Endothelial cell of umbilical vein (primary cell): ENCODE measurements around the gene ITGA7.

ENCODE experiments used
- CTCF ChIP-seq, 2 donors: IDR thresholded peaks; 1 replicate in 1 of 2; 2 replicates in 1 of 2; pipeline ENCODE4 v1.5.1; 2011; ENCODE audit warnings: low read length in 2 of 2, mild to moderate bottlenecking in 2 of 2, moderate library complexity in 2 of 2, control low read depth in 1 of 2, inconsistent platforms in 1 of 2, low read depth in 1 of 2; ENCODE audit not compliant: insufficient read depth in 1 of 2; ENCODE audit errors: extremely low read depth in 1 of 2
- EZH2 ChIP-seq: IDR thresholded peaks from 2 replicates; pipeline ENCODE4 v1.6.1; 2012; ENCODE audit warnings: borderline replicate concordance, low read depth, mild to moderate bottlenecking, moderate library complexity, low read length, inconsistent platforms; ENCODE audit not compliant: severe bottlenecking
- FOS ChIP-seq: IDR thresholded peaks from 2 replicates; pipeline ENCODE4 v1.6.1; 2011; ENCODE audit warnings: mild to moderate bottlenecking, low read length, moderate library complexity, borderline replicate concordance; ENCODE audit not compliant: insufficient read depth
- GATA2 ChIP-seq: IDR thresholded peaks from 2 replicates; pipeline ENCODE4 v1.7.0; 2011; ENCODE audit warnings: low read depth, mild to moderate bottlenecking, moderate library complexity, mixed read lengths, low read length; ENCODE audit not compliant: insufficient read length, insufficient read depth
- JUN ChIP-seq: IDR thresholded peaks from 2 replicates; pipeline ENCODE4 v1.6.1; 2011; ENCODE audit warnings: borderline replicate concordance, low read depth; ENCODE audit not compliant: insufficient read length, insufficient read depth
- MAX ChIP-seq: IDR thresholded peaks from 2 replicates; pipeline ENCODE4 v1.6.1; 2011; ENCODE audit not compliant: insufficient read depth, insufficient read length
- MYC ChIP-seq: IDR thresholded peaks from one replicate; pipeline ENCODE4 v1.6.1; 2011; ENCODE audit warnings: mild to moderate bottlenecking, low read depth, low read length
- POLR2A ChIP-seq: IDR thresholded peaks from 2 replicates; pipeline ENCODE4 v1.6.1; 2012; ENCODE audit warnings: low read depth, mild to moderate bottlenecking, control low read depth, low read length
- POLR2AphosphoS5 ChIP-seq: IDR thresholded peaks from 2 replicates; pipeline ENCODE4 v1.6.1; 2012; ENCODE audit warnings: low read depth, mild to moderate bottlenecking, control low read depth, low read length, moderate library complexity; ENCODE audit not compliant: insufficient read depth

DNA sequence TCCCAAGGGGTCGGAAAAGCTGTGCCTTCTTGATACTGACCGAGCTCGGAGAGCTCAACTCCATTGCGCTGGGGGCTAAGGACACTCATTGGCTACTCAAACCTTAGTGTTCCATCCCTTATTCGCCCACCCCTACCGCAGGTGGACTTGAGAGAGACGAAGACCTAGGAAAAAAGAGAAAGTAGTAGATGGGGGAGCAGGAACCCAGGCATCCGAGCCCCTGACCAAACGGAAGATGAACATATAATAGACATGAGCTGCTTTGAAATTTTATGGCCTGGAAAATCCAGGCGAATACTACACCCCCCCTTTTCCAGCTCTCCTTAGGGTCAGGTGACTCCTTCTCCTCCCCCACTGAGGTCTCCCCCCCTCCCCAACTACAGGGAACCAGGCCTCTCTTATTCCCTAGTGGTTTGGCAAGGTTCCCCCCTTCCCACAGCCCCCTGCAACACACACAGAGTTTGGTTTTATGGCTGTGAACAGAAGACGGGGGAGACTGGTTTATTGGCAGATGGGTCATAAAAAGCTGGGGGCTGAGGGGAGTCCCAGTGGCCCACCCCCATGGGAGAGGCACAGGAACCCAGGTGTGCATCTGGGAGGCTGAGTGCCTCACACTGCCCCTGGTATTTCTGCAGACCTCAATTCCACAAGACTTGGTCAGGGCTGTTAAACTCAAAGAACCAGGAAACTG lies 36.8 kb upstream of the ITGA7 start:
- no peak for TF ChIP-seq CTCF (IDR thresholded peaks at IDR 0.05; ENCODE audit: extremely low read depth in 1 of 2, insufficient read depth in 1 of 2, low read depth in 1 of 2, low read length in 2 of 2)
- no peak for TF ChIP-seq POLR2AphosphoS5
- TF ChIP-seq EZH2: no peak
- no peak for TF ChIP-seq JUN
- no peak for TF ChIP-seq MAX
- no peak for TF ChIP-seq POLR2A
- no peak for TF ChIP-seq MYC
- TF ChIP-seq GATA2: no peak
- no peak for TF ChIP-seq FOS
